ENCODE data around the gene ANXA6.
A peak's percentile ranks its signal among the peaks of the same experiment; 100 is the strongest.
"Not testable (repeated sequence)": the region's sequence is repeated elsewhere in the genome, so short reads cannot be mapped to it uniquely, and the experiment has no call there.

Gene ANXA6

GRCh38 chr5:151157426-151158286 is at the start of gene ANXA6:
Gene ANXA6, minus strand, starts transcription at chr5:151157779. Its CDS starts 9,878 bp downstream, at chr5:151147901.
- DNase-seq (ENCODE audit: low spot score), result peak; percentile 74

- no peak for DNase-seq (ENCODE audit: low spot score)
These were observed 47.8 kb upstream of the ANXA6 start for GRCh38 chr5:151205411-151205810.

- no peak for DNase-seq (ENCODE audit: low spot score)
These were observed 46.5 kb upstream of the ANXA6 start for GRCh38 chr5:151204051-151204450.

- DNase-seq (ENCODE audit: low spot score), result no peak
These were observed 45.0 kb upstream of the ANXA6 start for GRCh38 chr5:151202381-151203139.

- no peak for DNase-seq (ENCODE audit: low spot score)
These were observed 43.5 kb upstream of the ANXA6 start for GRCh38 chr5:151200913-151201595.

GRCh38 chr5:151199581-151200185 is 42.1 kb upstream of the ANXA6 start:
- no peak for DNase-seq (ENCODE audit: low spot score)

GRCh38 chr5:151198861-151199260 is 41.3 kb upstream of the ANXA6 start:
- DNase-seq (ENCODE audit: low spot score), result no peak

- not testable (repeated sequence) for DNase-seq (ENCODE audit: low spot score)
These were observed 39.7 kb upstream of the ANXA6 start for GRCh38 chr5:151197291-151197600.

GRCh38 chr5:151196556-151197290 is 39.1 kb upstream of the ANXA6 start:
- no peak for DNase-seq (ENCODE audit: low spot score)

- no peak for DNase-seq (ENCODE audit: low spot score)
These were observed 38.0 kb upstream of the ANXA6 start for GRCh38 chr5:151195622-151196021.

GRCh38 chr5:151192626-151193025 is 35.0 kb upstream of the ANXA6 start:
- no peak for DNase-seq (ENCODE audit: low spot score)

- DNase-seq (ENCODE audit: low spot score), result no peak
These were observed 34.1 kb upstream of the ANXA6 start for GRCh38 chr5:151191661-151192060.

GRCh38 chr5:151189151-151189550 is 31.6 kb upstream of the ANXA6 start:
- DNase-seq (ENCODE audit: low spot score), result no peak

GRCh38 chr5:151186538-151186937 is 29.0 kb upstream of the ANXA6 start:
- DNase-seq (ENCODE audit: low spot score), result no peak

- no peak for DNase-seq (ENCODE audit: low spot score)
These were observed 28.5 kb upstream of the ANXA6 start for GRCh38 chr5:151186052-151186451.

- DNase-seq (ENCODE audit: low spot score), result no peak
These were observed 26.9 kb upstream of the ANXA6 start for GRCh38 chr5:151184316-151185042.

- DNase-seq (ENCODE audit: low spot score), result no peak
These were observed 26.1 kb upstream of the ANXA6 start for GRCh38 chr5:151183456-151184245.

GRCh38 chr5:151182976-151183375 is 25.4 kb upstream of the ANXA6 start:
- no peak for DNase-seq (ENCODE audit: low spot score)

- DNase-seq (ENCODE audit: low spot score), result no peak
These were observed 24.9 kb upstream of the ANXA6 start for GRCh38 chr5:151182524-151182900.
